ENCODE measurements around the gene MROH2A. TPM values are rescaled to one million over a fixed set of nuclear protein-coding genes. Genes with fewer than 3 reads are reported as not detected.

The MROH2A gene
- polyA plus RNA-seq, 3 donors = not detected

DNA sequence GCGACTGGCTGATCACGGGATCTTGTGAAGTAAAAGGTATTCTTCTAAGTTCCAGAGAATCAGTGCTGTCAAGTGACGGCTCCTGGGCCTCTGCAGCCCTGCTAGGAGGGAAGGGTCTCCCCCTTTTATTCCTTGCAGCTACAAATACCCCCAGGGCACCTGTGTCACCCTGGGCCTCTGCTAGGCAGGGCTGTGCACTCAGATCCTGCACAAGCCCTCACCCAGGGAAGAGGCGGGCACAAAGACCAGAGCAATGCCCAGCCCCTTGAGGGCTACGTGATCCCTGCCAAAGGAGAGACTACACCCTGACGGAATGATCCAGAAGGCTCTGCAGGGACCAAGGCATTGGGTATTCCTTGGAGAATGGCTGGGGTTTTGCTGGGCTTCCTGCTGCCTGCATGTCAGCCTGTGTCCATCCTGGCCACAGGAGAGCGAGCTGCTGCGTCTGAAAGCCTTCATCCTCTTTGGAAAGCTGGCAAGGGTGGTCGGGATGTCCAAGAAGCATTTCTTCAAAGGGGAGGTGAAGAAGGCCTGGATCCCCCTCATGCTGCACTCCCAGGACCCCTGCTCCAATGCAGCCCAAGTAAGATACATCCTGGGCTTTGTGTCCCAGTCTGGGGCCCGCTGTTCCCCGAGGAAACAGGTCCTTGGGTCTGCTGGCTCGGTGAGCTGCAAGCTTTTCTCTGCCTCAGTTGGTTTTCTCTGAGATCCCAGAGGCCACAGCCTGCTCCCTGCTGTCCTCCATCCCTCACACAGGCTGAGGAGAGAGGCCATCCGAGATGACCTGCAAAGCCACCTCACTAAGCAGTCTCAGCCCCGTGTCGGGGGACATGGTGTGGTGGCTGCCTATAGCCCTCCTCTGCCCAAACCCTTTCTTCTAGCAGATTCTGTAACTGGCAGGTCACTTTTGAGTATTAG is 51.3 kb downstream of the MROH2A start:
- TF ChIP-seq, protein P1, sequence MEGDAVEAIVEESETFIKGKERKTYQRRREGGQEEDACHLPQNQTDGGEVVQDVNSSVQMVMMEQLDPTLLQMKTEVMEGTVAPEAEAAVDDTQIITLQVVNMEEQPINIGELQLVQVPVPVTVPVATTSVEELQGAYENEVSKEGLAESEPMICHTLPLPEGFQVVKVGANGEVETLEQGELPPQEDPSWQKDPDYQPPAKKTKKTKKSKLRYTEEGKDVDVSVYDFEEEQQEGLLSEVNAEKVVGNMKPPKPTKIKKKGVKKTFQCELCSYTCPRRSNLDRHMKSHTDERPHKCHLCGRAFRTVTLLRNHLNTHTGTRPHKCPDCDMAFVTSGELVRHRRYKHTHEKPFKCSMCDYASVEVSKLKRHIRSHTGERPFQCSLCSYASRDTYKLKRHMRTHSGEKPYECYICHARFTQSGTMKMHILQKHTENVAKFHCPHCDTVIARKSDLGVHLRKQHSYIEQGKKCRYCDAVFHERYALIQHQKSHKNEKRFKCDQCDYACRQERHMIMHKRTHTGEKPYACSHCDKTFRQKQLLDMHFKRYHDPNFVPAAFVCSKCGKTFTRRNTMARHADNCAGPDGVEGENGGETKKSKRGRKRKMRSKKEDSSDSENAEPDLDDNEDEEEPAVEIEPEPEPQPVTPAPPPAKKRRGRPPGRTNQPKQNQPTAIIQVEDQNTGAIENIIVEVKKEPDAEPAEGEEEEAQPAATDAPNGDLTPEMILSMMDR (IDR thresholded peaks at IDR 0.05) = no peak
- Histone ChIP-seq H4K20me1 (ENCODE audit: insufficient read depth, low read length) (no peaks in the 10 kb centered on the region), H3K9ac (ENCODE audit: insufficient read depth, low read length, poor library complexity, severe bottlenecking) (no peak overlapping the region), H3K79me2 (ENCODE audit: insufficient read depth, low read length) (no peaks in the 10 kb centered on the region), H3K4me3 (replicated peaks in 1 of 3; ENCODE audit: low read depth in 2 of 3, low read length in 3 of 3) (no peak overlapping the region), H3K27me3 (ENCODE audit: control insufficient read depth in 2 of 2, insufficient read depth in 2 of 2, low read length in 2 of 2) (no peaks in the 10 kb centered on the region), H2AFZ (ENCODE audit: insufficient read depth, low read depth, low read length, poor library complexity, severe bottlenecking) (no peak overlapping the region), H3K36me3 (replicated peaks in 1 of 2; ENCODE audit: control insufficient read depth in 1 of 2, insufficient read depth in 2 of 2, low read length in 2 of 2) (peaks cover 9% of the 10 kb centered on the region in 2 donors), H3K4me2 (replicated peaks; ENCODE audit: extremely low read depth, low read length, poor library complexity, severe bottlenecking) (no peak overlapping the region), H3K4me1 (ENCODE audit: control insufficient read depth in 1 of 2, insufficient read depth in 2 of 2, low read length in 2 of 2) (no peaks in the 10 kb centered on the region), H3K27ac (ENCODE audit: low read depth in 1 of 2, low read length in 2 of 2) (no peak overlapping the region), H3K9me3 (replicated peaks in 1 of 2; ENCODE audit: control insufficient read depth in 1 of 2, insufficient read depth in 1 of 2, low read length in 2 of 2) (no peaks in the 10 kb centered on the region)
- Mint-ChIP-seq H3K36me3 (peaks cover 8 to 13% of the 10 kb centered on the region in 2 donors), H3K4me1 (peaks cover 2% of the 10 kb centered on the region), H3K27me3 (ENCODE audit: low read depth in 3 of 3) (peaks cover 3 to 5% (median 5%) of the 10 kb centered on the region in 3 donors), H3K9me3 (peaks cover 0 to 8% (median 0%) of the 10 kb centered on the region in 7 donors), H3K27ac (peak overlapping the region in 1 of 7 donors; percentile 49), H3K4me3 (no peak overlapping the region)
- no peak for DNase-seq
- WGBS (ENCODE audit: insufficient coverage) = 93% methylated on average over 9 of the region's 15 CpGs
- intact Hi-C loops (cut with micrococcal nuclease) = no loop called here

DNA sequence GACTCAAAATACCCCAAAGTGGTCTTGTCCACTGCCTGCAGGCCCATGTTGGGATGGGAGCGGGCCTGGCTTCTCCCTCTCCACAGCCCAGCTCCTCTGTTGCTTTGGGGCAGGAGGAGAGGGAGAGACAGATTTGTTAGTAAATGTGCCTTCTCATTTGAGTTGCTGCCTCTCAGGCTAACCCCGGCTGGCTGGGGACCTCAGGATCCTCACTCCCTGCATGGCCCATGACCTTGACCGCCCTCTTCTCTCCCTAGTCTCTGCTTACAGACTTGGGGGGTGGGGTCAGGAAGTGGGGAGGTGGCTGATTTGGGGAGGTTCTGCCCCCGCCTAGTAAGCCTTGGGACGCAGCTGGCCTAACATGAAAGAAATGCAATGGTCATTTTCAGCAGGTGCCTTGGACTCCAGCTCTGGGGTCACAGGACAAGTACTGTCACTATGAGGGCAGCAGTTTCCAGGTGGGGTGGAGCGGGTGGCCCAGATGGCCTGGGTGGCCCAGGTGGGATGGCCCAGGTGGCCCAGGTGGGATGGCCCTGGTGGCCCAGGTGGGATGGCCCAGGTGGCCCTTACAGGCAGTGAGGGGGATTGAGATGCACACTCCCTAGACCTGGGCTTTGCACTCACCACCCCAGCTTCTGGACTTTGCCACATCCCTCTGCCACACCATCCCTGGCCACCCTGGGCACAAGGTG is 52.1 kb downstream of the MROH2A start:
- WGBS (ENCODE audit: insufficient coverage) = 94% methylated on average over 2 of the region's 6 CpGs
- Histone ChIP-seq H3K36me3 (replicated peaks in 1 of 2; ENCODE audit: control insufficient read depth in 1 of 2, insufficient read depth in 2 of 2, low read length in 2 of 2) (peaks cover 11 to 17% of the 10 kb centered on the region in 2 donors), H3K4me3 (replicated peaks in 1 of 3; ENCODE audit: low read depth in 2 of 3, low read length in 3 of 3) (no peak overlapping the region), H3K9ac (ENCODE audit: insufficient read depth, low read length, poor library complexity, severe bottlenecking) (no peak overlapping the region), H4K20me1 (ENCODE audit: insufficient read depth, low read length) (no peaks in the 10 kb centered on the region), H3K4me2 (replicated peaks; ENCODE audit: extremely low read depth, low read length, poor library complexity, severe bottlenecking) (no peak overlapping the region), H3K4me1 (ENCODE audit: control insufficient read depth in 1 of 2, insufficient read depth in 2 of 2, low read length in 2 of 2) (no peaks in the 10 kb centered on the region), H3K9me3 (replicated peaks in 1 of 2; ENCODE audit: control insufficient read depth in 1 of 2, insufficient read depth in 1 of 2, low read length in 2 of 2) (no peaks in the 10 kb centered on the region), H3K27ac (ENCODE audit: low read depth in 1 of 2, low read length in 2 of 2) (no peak overlapping the region), H3K27me3 (ENCODE audit: control insufficient read depth in 2 of 2, insufficient read depth in 2 of 2, low read length in 2 of 2) (no peaks in the 10 kb centered on the region), H2AFZ (ENCODE audit: insufficient read depth, low read depth, low read length, poor library complexity, severe bottlenecking) (no peak overlapping the region), H3K79me2 (ENCODE audit: insufficient read depth, low read length) (no peaks in the 10 kb centered on the region)
- intact Hi-C loops (cut with micrococcal nuclease) = no loop called here
- Mint-ChIP-seq H3K4me1 (peaks cover 2% of the 10 kb centered on the region), H3K27ac (no peak overlapping the region), H3K4me3 (no peak overlapping the region), H3K36me3 (peaks cover 15 to 21% of the 10 kb centered on the region in 2 donors), H3K27me3 (ENCODE audit: low read depth in 3 of 3) (peaks cover 3 to 5% (median 5%) of the 10 kb centered on the region in 3 donors), H3K9me3 (peaks cover 0 to 8% (median 0%) of the 10 kb centered on the region in 7 donors)
- DNase-seq = no peak
- TF ChIP-seq, protein P1 (IDR thresholded peaks at IDR 0.05) = no peak
